ENCODE data around the gene PLA2G4C. TPM values are rescaled to one million over a fixed set of nuclear protein-coding genes. Genes with fewer than 3 reads are reported as not detected.

PLA2G4C gene
- total RNA-seq, 1 donor from 2014 or later = 1.1 TPM

- Histone ChIP-seq H3K4me3 (ENCODE audit: low read depth, low read length) (no peak overlapping the region), H3K36me3 (ENCODE audit: control insufficient read depth, insufficient read depth, low read length) (no peaks in the 10 kb centered on the region), H3K27me3 (ENCODE audit: control insufficient read depth, insufficient read depth, low read length) (no peaks in the 10 kb centered on the region)
- no peak for TF ChIP-seq CTCF (IDR thresholded peaks at IDR 0.05; ENCODE audit: insufficient read depth, low read length, severe bottlenecking)
- DNase-seq (ENCODE audit: low read depth) (no peak), FAIRE-seq (no peak)
Measured at GRCh38 chr19:48108997-48109782, 1.4 kb downstream of the PLA2G4C start.

GRCh38 chr19:48103922-48104321 is 6.7 kb downstream of the PLA2G4C start:
- no peak overlapping the region for H3K4me3 ChIP-seq (ENCODE audit: low read depth, low read length)
- H3K27me3 ChIP-seq (ENCODE audit: control insufficient read depth, insufficient read depth, low read length) = no peaks in the 10 kb centered on the region
- no peak for DNase-seq (ENCODE audit: low read depth)
- H3K36me3 ChIP-seq (ENCODE audit: control insufficient read depth, insufficient read depth, low read length) = no peaks in the 10 kb centered on the region
- TF ChIP-seq CTCF (IDR thresholded peaks at IDR 0.05; ENCODE audit: insufficient read depth, low read length, severe bottlenecking) = no peak
- no peak for FAIRE-seq

GRCh38 chr19:48102870-48103751 is 7.5 kb downstream of the PLA2G4C start:
- no peak for FAIRE-seq
- no peaks in the 10 kb centered on the region for H3K27me3 ChIP-seq (ENCODE audit: control insufficient read depth, insufficient read depth, low read length)
- peak; percentile 54 for DNase-seq (ENCODE audit: low read depth)

GRCh38 chr19:48095612-48096175 is 14.9 kb downstream of the PLA2G4C start:
- FAIRE-seq (no peak), DNase-seq (ENCODE audit: low read depth) (no peak)
- Histone ChIP-seq H3K27me3 (ENCODE audit: control insufficient read depth, insufficient read depth, low read length) (no peaks in the 10 kb centered on the region), H3K4me3 (ENCODE audit: low read depth, low read length) (no peak overlapping the region), H3K36me3 (ENCODE audit: control insufficient read depth, insufficient read depth, low read length) (no peaks in the 10 kb centered on the region)
- TF ChIP-seq CTCF (IDR thresholded peaks at IDR 0.05; ENCODE audit: insufficient read depth, low read length, severe bottlenecking) = no peak

More at GRCh38 chr19:48102870-48103751, 7.5 kb downstream of the PLA2G4C start:
- peak; percentile 41 for TF ChIP-seq CTCF (IDR thresholded peaks at IDR 0.05; ENCODE audit: insufficient read depth, low read length, severe bottlenecking)
- no peaks in the 10 kb centered on the region for H3K36me3 ChIP-seq (ENCODE audit: control insufficient read depth, insufficient read depth, low read length)
- H3K4me3 ChIP-seq (ENCODE audit: low read depth, low read length) = no peak overlapping the region

- TF ChIP-seq CTCF (IDR thresholded peaks at IDR 0.05; ENCODE audit: insufficient read depth, low read length, severe bottlenecking) = no peak
- DNase-seq (ENCODE audit: low read depth) = no peak
Measured at GRCh38 chr19:48094855-48095203, 15.8 kb downstream of the PLA2G4C start.

More at GRCh38 chr19:48094855-48095203, 15.8 kb downstream of the PLA2G4C start:
- no peak for FAIRE-seq
- Histone ChIP-seq H3K27me3 (ENCODE audit: control insufficient read depth, insufficient read depth, low read length) (no peaks in the 10 kb centered on the region), H3K4me3 (ENCODE audit: low read depth, low read length) (no peak overlapping the region), H3K36me3 (ENCODE audit: control insufficient read depth, insufficient read depth, low read length) (no peaks in the 10 kb centered on the region)
